Activated T-helper 2 cell treated with anti-CD3 and anti-CD28 coated beads, Interferon-gamma antibody, Interleukin-2, Interleukin-4, amounts not matched to agents 10 μg/mL and 5 μg/mL and 100 μg/mL, durations not matched to agents 14 hours and 24 hours and 36 hours (primary cell): ENCODE measurements around the gene SHISA3. TPM values are rescaled to one million over a fixed set of nuclear protein-coding genes. Genes with fewer than 3 reads are reported as not detected.

ENCODE experiments used
- DNase-seq: peaks from one replicate; pipeline ENCODE4 v3.0.0; 2021; ENCODE audit warnings: low spot score
- H3K27ac Mint-ChIP-seq: one replicate; pipeline ENCODE4 v1.8.0; 2021; ENCODE audit warnings: mixed read lengths
- H3K27me3 Mint-ChIP-seq: one replicate; pipeline ENCODE4 v1.8.0; 2021; ENCODE audit warnings: low read depth, mixed read lengths
- H3K36me3 Mint-ChIP-seq: one replicate; pipeline ENCODE4 v1.8.0; 2021; ENCODE audit warnings: low read depth, mixed read lengths
- H3K4me1 Mint-ChIP-seq: one replicate; pipeline ENCODE4 v1.8.0; 2021; ENCODE audit warnings: low read depth, mixed read lengths
- H3K4me3 Mint-ChIP-seq: one replicate; pipeline ENCODE4 v1.8.0; 2021; ENCODE audit warnings: low read depth, mild to moderate bottlenecking, moderate library complexity, mixed read lengths
- H3K9me3 Mint-ChIP-seq: one replicate; pipeline ENCODE4 v1.8.0; 2021; ENCODE audit warnings: mixed read lengths
- intact Hi-C: fragments of 100-400 bp; cut with micrococcal nuclease; formaldehyde crosslinking; loops from one replicate; pipeline ENCODE4 v1.15.1; 2023
- total RNA-seq: library from RNA; stranded (reverse); gene quantifications from 2 replicates; pipeline ENCODE4 v1.2.3, GENCODE V29; 2022

The SHISA3 gene
- total RNA-seq, 1 donor from 2014 or later, result 1.2 TPM

DNA sequence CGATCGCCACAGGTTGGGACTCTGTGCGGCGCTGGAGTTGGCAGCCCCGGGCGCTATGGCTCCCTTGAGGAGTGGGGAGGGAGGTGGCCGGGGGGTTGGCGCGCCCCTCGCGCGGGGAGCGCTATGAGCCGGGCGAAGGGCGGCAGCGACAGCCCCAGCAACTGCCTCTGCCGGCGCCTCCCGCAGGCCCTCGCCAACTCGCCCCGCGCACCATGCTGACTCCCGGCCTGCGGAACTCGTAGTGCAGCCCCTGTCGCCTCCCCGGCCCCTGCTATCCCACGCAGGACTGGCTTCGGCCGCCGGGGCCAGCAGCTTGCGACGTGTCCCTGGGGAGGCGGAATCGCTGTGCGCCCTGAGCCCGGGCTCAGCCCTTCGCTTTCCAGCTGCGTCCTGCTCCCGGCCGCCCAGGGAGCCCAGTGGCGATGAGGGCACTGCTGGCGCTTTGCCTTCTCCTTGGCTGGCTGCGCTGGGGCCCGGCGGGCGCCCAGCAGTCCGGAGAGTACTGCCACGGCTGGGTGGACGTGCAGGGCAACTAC is 415 bp downstream of the SHISA3 start:
- peaks cover 6% of the 10 kb centered on the region for H3K36me3 Mint-ChIP-seq
- DNase-seq, result peak; percentile 10
- H3K4me1 Mint-ChIP-seq, result peaks cover 15% of the 10 kb centered on the region
- peaks cover 67% of the 10 kb centered on the region for H3K27me3 Mint-ChIP-seq
- H3K27ac Mint-ChIP-seq, result no peak overlapping the region
- intact Hi-C loops, result loop anchor here (5.0 to 10.0 kb wide), 5 partner anchors 113 to 645 kb away; partner anchors contain the start of genes ATP8A1 and BEND4
- H3K4me3 Mint-ChIP-seq, result peak overlapping the region; percentile 79
- no peaks in the 10 kb centered on the region for H3K9me3 Mint-ChIP-seq

DNA sequence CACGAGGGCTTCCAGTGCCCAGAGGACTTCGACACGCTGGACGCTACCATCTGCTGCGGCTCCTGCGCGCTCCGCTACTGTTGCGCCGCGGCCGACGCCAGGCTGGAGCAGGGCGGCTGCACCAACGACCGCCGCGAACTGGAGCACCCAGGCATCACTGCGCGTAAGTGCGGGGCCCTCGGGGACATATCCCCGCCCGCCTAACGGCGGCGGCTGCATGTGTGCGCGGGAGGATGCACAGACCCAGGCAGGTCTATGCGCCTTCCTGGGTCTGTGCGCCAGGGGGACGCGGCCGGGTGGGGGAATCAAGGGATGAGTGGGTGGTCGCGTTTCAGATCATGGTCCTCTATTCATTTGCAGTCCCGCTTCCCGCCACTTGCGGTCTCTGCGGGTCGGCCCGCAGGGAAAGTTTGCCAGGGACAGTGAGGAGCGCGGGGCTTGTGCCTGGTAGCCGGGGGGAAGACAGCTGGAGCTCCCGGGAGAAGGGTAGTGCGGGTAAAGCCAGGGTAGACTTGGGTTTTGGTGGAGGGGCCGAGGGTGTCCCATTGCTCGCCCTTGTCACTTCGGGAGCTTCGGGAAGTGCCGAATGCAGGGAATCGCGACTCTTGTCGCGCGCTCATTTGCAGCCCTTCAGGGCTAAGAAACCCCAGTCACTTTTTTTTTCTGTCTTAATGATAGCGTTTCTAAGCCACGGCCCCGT is 1.0 kb downstream of the SHISA3 start:
- H3K4me1 Mint-ChIP-seq, result peaks cover 15% of the 10 kb centered on the region
- peak; percentile 13 for DNase-seq
- intact Hi-C loops, result loop anchor here (5.0 to 10.0 kb wide), 5 partner anchors 114 to 646 kb away; partner anchors contain the start of genes ATP8A1 and BEND4
- no peaks in the 10 kb centered on the region for H3K9me3 Mint-ChIP-seq
- H3K4me3 Mint-ChIP-seq, result peak overlapping the region; percentile 67
- no peak overlapping the region for H3K27ac Mint-ChIP-seq
- peaks cover 69% of the 10 kb centered on the region for H3K27me3 Mint-ChIP-seq
- H3K36me3 Mint-ChIP-seq, result peaks cover 6% of the 10 kb centered on the region

- H3K4me1 Mint-ChIP-seq, result peaks cover 15% of the 10 kb centered on the region
- H3K27ac Mint-ChIP-seq, result no peak overlapping the region
- no peak for DNase-seq
- peak overlapping the region; percentile 67 for H3K4me3 Mint-ChIP-seq
- H3K27me3 Mint-ChIP-seq, result peaks cover 67% of the 10 kb centered on the region
- H3K9me3 Mint-ChIP-seq, result no peaks in the 10 kb centered on the region
- intact Hi-C loops, result loop anchor here (5.0 to 10.0 kb wide), 5 partner anchors 114 to 647 kb away; partner anchors contain the start of genes ATP8A1 and BEND4
- peaks cover 6% of the 10 kb centered on the region for H3K36me3 Mint-ChIP-seq
Measured at GRCh38 chr4:42398871-42399331, 1.6 kb downstream of the SHISA3 start.

DNA sequence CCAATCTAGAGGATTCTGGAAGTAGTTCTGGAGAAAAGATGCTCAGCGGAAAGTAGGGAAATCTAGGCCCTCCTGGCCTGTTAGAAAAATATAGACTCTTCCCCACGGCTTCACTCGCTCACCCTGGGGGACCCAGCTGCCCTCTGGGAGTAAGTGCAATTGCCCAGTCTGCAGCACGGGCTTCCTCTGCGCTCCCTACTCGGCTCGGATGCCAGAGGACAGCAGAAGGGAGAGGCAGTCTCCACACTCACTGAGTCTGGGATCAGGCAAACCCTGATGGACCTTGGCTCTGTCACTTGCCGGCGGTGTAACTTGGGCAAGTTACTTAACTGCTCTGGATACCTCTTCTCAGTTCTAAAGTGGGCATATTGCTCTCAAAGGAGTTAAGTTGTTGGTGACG is 2.1 kb downstream of the SHISA3 start:
- intact Hi-C loops, result loop anchor here (5.0 to 10.0 kb wide), 5 partner anchors 115 to 647 kb away; partner anchors contain the start of genes ATP8A1 and BEND4
- Mint-ChIP-seq H3K4me3 (no peak overlapping the region), H3K27ac (no peak overlapping the region), H3K36me3 (peaks cover 6% of the 10 kb centered on the region), H3K9me3 (no peaks in the 10 kb centered on the region), H3K4me1 (peaks cover 15% of the 10 kb centered on the region), H3K27me3 (peaks cover 67% of the 10 kb centered on the region)
- DNase-seq, result no peak

- no peak overlapping the region for H3K4me3 Mint-ChIP-seq
- H3K27ac Mint-ChIP-seq, result no peak overlapping the region
- intact Hi-C loops, result no loop called here
- no peaks in the 10 kb centered on the region for H3K9me3 Mint-ChIP-seq
- H3K27me3 Mint-ChIP-seq, result peaks cover 56% of the 10 kb centered on the region
- peaks cover 6% of the 10 kb centered on the region for H3K36me3 Mint-ChIP-seq
- DNase-seq, result no peak
- H3K4me1 Mint-ChIP-seq, result peaks cover 15% of the 10 kb centered on the region
Measured at GRCh38 chr4:42401171-42401570, 3.9 kb downstream of the SHISA3 start.

DNA sequence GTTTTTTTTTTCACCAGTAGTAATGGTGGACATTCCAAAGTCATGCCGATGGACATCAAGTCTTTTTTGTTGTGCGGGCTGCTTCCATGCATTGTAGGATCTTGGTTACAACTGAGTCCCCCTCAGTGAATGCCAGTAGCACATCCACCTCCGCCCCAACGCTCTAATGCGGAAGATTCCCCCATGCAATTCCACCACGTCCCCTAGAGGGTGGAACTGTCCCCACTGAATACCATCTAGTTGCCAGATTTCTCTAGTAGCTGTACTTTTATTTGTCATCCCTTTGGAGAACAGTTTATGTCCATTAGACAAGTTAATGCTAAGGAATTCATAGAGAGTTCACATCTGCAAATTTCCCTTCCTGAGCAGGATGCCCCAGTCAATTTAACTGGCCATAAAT is 6.7 kb downstream of the SHISA3 start:
- intact Hi-C loops, result no loop called here
- Mint-ChIP-seq H3K4me3 (no peak overlapping the region), H3K27me3 (peaks cover 33% of the 10 kb centered on the region), H3K9me3 (no peaks in the 10 kb centered on the region), H3K27ac (no peak overlapping the region), H3K36me3 (no peaks in the 10 kb centered on the region), H3K4me1 (peaks cover 2% of the 10 kb centered on the region)
- DNase-seq, result no peak

DNA sequence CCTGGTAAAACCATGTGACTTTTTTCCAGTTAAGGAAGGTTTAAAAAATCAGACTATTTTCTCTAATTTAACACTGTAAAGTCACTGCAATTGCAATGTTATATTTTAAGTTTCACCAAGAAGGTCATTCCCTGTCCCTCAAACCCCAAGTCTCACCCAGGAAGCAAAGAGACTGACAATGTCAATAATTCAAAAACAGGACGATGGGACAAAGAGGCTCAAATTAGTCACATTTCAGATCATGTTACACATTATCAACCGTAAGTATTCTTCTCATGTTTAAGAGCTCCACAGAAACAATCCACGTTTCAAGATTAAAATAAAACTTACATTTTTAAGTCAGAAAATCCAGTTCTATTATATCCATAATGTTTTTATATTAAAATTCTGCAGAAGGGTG is 13.2 kb downstream of the SHISA3 start:
- H3K27me3 Mint-ChIP-seq, result no peaks in the 10 kb centered on the region
- no peak for DNase-seq
- no peak overlapping the region for H3K4me3 Mint-ChIP-seq
- H3K27ac Mint-ChIP-seq, result no peak overlapping the region
- intact Hi-C loops, result no loop called here
- H3K4me1 Mint-ChIP-seq, result no peaks in the 10 kb centered on the region
- H3K9me3 Mint-ChIP-seq, result no peaks in the 10 kb centered on the region
- H3K36me3 Mint-ChIP-seq, result no peaks in the 10 kb centered on the region

DNA sequence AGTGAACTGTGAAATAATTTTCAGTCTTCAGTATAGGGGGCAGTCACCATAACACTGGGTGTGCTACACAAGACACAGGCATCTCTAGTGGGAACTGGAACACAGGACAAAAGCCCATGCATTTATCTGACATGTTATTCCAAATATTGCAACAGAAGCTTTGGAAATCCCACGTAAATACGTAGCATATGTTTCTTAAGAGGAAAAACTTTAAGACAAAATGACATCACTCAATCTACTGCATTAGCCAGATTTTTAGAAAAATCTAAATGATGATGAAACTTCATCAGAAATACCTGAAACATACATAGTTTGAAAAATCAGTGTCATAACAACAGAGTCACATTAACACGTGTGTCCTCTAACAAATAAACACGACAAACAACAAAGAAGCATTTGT is 14.5 kb downstream of the SHISA3 start:
- H3K4me1 Mint-ChIP-seq, result no peaks in the 10 kb centered on the region
- no peak overlapping the region for H3K27ac Mint-ChIP-seq
- no peak overlapping the region for H3K4me3 Mint-ChIP-seq
- H3K27me3 Mint-ChIP-seq, result no peaks in the 10 kb centered on the region
- intact Hi-C loops, result no loop called here
- no peak for DNase-seq
- H3K36me3 Mint-ChIP-seq, result no peaks in the 10 kb centered on the region
- H3K9me3 Mint-ChIP-seq, result no peaks in the 10 kb centered on the region

- Mint-ChIP-seq H3K27ac (no peak overlapping the region), H3K36me3 (no peaks in the 10 kb centered on the region), H3K27me3 (no peaks in the 10 kb centered on the region), H3K9me3 (no peaks in the 10 kb centered on the region), H3K4me3 (no peak overlapping the region), H3K4me1 (no peaks in the 10 kb centered on the region)
- intact Hi-C loops, result no loop called here
- no peak for DNase-seq
Measured at GRCh38 chr4:42412251-42412650, 15.0 kb downstream of the SHISA3 start.

DNA sequence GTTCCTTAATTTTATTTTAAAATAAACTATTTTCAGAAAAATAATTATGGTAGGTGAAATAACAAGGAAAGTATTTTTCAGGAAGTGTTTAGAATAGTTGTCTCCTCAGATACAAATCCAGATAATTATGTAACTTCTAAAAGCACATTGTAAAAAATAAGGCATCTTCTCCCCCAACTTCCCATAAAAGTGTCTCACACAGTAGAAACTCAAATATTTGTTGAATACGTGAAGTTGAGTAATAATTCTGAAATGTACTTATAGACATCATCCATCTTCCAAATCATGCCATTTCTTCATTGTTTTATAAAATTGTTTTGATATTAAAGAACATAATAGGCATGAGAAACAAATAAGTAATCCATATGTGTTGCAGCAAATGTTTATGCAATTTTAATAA is 18.0 kb downstream of the SHISA3 start:
- Mint-ChIP-seq H3K27ac (no peak overlapping the region), H3K4me1 (no peaks in the 10 kb centered on the region), H3K27me3 (no peaks in the 10 kb centered on the region), H3K36me3 (peaks cover 3% of the 10 kb centered on the region), H3K4me3 (no peak overlapping the region), H3K9me3 (no peaks in the 10 kb centered on the region)
- intact Hi-C loops, result no loop called here
- no peak for DNase-seq

- no peak overlapping the region for H3K27ac Mint-ChIP-seq
- no peak overlapping the region for H3K4me3 Mint-ChIP-seq
- H3K36me3 Mint-ChIP-seq, result peaks cover 4% of the 10 kb centered on the region
- intact Hi-C loops, result no loop called here
- H3K27me3 Mint-ChIP-seq, result no peaks in the 10 kb centered on the region
- no peaks in the 10 kb centered on the region for H3K4me1 Mint-ChIP-seq
- no peaks in the 10 kb centered on the region for H3K9me3 Mint-ChIP-seq
- no peak for DNase-seq
Measured at GRCh38 chr4:42416017-42416416, 18.7 kb downstream of the SHISA3 start.

- H3K27ac Mint-ChIP-seq, result no peak overlapping the region
- DNase-seq, result no peak
- no peaks in the 10 kb centered on the region for H3K27me3 Mint-ChIP-seq
- no peaks in the 10 kb centered on the region for H3K9me3 Mint-ChIP-seq
- no peaks in the 10 kb centered on the region for H3K4me1 Mint-ChIP-seq
- H3K4me3 Mint-ChIP-seq, result no peak overlapping the region
- H3K36me3 Mint-ChIP-seq, result peaks cover 12% of the 10 kb centered on the region
- intact Hi-C loops, result no loop called here
Measured at GRCh38 chr4:42417550-42417949, 20.3 kb downstream of the SHISA3 start.

GRCh38 chr4:42420140-42420539 is 22.9 kb downstream of the SHISA3 start:
- intact Hi-C loops, result no loop called here
- Mint-ChIP-seq H3K27ac (no peak overlapping the region), H3K36me3 (peaks cover 15% of the 10 kb centered on the region), H3K4me3 (no peak overlapping the region), H3K9me3 (no peaks in the 10 kb centered on the region), H3K4me1 (no peaks in the 10 kb centered on the region), H3K27me3 (no peaks in the 10 kb centered on the region)
- no peak for DNase-seq
